Brain microvascular endothelial cell (primary cell): Measurements from ENCODE around the gene THSD4.

Source experiments
- DNase-seq: peaks from one replicate; pipeline ENCODE4 v3.0.0-alpha.2; 2020
- H3K27ac ChIP-seq: fragments of 250-450 bp; sonication (Bioruptor Pico); 2 replicates; pipeline ENCODE4 v1.5.1; 2020; ENCODE audit warnings: mild to moderate bottlenecking, moderate library complexity
- H3K27me3 ChIP-seq: fragments of 250-450 bp; sonication (Bioruptor Pico); replicated peaks from 2 replicates; pipeline ENCODE4 v1.5.1; 2020; ENCODE audit warnings: mild to moderate bottlenecking
- H3K36me3 ChIP-seq: fragments of 250-450 bp; sonication (Bioruptor Pico); replicated peaks from 2 replicates; pipeline ENCODE4 v1.5.1; 2020; ENCODE audit warnings: mild to moderate bottlenecking
- H3K4me3 ChIP-seq: 2 replicates; pipeline ENCODE4 v1.5.1; 2011; ENCODE audit warnings: low read depth, mild to moderate bottlenecking, control low read depth, low read length, moderate library complexity
- CTCF ChIP-seq: IDR thresholded peaks from 2 replicates; pipeline ENCODE4 v1.5.1; 2011; ENCODE audit warnings: low read depth, mild to moderate bottlenecking, moderate library complexity, low read length, control low read depth, inconsistent platforms; ENCODE audit errors: missing control alignments
- in situ Hi-C: cut with HindIII; loops from 2 replicates; pipeline ENCODE4 v1.10.0; 2017; ENCODE audit warnings: low sequenced_read_pairs, low pct_ligation_motif_present

Gene THSD4

GRCh38 chr15:71565631-71566160 is 450.4 kb downstream of the THSD4 start:
- no peaks in the 10 kb centered on the region for H3K27me3 ChIP-seq
- in situ Hi-C loops, result no loop called here
- H3K27ac ChIP-seq, result no peak overlapping the region
- no peaks in the 10 kb centered on the region for H3K36me3 ChIP-seq
- DNase-seq, result no peak
- no peak for TF ChIP-seq CTCF
- H3K4me3 ChIP-seq, result no peak overlapping the region

- Histone ChIP-seq H3K4me3 (no peak overlapping the region), H3K27ac (no peak overlapping the region), H3K27me3 (no peaks in the 10 kb centered on the region), H3K36me3 (no peaks in the 10 kb centered on the region)
- in situ Hi-C loops, result no loop called here
- no peak for TF ChIP-seq CTCF
- DNase-seq, result no peak
Measured at GRCh38 chr15:71566226-71566625, 451.0 kb downstream of the THSD4 start.

GRCh38 chr15:71567173-71567572 is 451.9 kb downstream of the THSD4 start:
- DNase-seq, result no peak
- in situ Hi-C loops, result no loop called here
- no peaks in the 10 kb centered on the region for H3K27me3 ChIP-seq
- no peak overlapping the region for H3K4me3 ChIP-seq
- no peaks in the 10 kb centered on the region for H3K36me3 ChIP-seq
- no peak overlapping the region for H3K27ac ChIP-seq
- TF ChIP-seq CTCF, result no peak

- Histone ChIP-seq H3K4me3 (no peak overlapping the region), H3K27ac (no peak overlapping the region), H3K27me3 (no peaks in the 10 kb centered on the region), H3K36me3 (no peaks in the 10 kb centered on the region)
- no peak for DNase-seq
- in situ Hi-C loops, result no loop called here
- no peak for TF ChIP-seq CTCF
Measured at GRCh38 chr15:71568227-71568626, 453.0 kb downstream of the THSD4 start.

GRCh38 chr15:71570736-71571135 is 455.5 kb downstream of the THSD4 start:
- in situ Hi-C loops, result no loop called here
- Histone ChIP-seq H3K36me3 (no peaks in the 10 kb centered on the region), H3K4me3 (no peak overlapping the region), H3K27ac (no peak overlapping the region), H3K27me3 (no peaks in the 10 kb centered on the region)
- no peak for DNase-seq
- no peak for TF ChIP-seq CTCF

GRCh38 chr15:71571641-71572040 is 456.4 kb downstream of the THSD4 start:
- Histone ChIP-seq H3K4me3 (no peak overlapping the region), H3K27me3 (no peaks in the 10 kb centered on the region), H3K36me3 (no peaks in the 10 kb centered on the region), H3K27ac (no peak overlapping the region)
- DNase-seq, result no peak
- in situ Hi-C loops, result no loop called here
- TF ChIP-seq CTCF, result no peak
